Calu3 (cell line): ENCODE data around the gene LSP1. TPM values are rescaled to one million over a fixed set of nuclear protein-coding genes. Genes with fewer than 3 reads are reported as not detected.

Experiments
- BruUV-seq: library from RNA; stranded (reverse); fragments of 400-500 nt; replicated peaks from 2 replicates; lab custom pipeline; 2021; lab: Mats Ljungman, UMichigan
- CTCF ChIA-PET: fragments of 300-600 bp; sonication (Branson Sonifier 250); formaldehyde crosslinking; loops from one replicate; lab custom pipeline; 2022; ENCODE audit warnings: antibody characterized with exemption; lab: Charles Lee
- DNase-seq: peaks from one replicate; pipeline ENCODE4 v3.0.0; 2022
- H3K27ac Mint-ChIP-seq: one replicate; pipeline ENCODE4 v1.8.0; 2022; ENCODE audit warnings: mixed read lengths; ENCODE audit not compliant: unreplicated experiment
- H3K27me3 Mint-ChIP-seq: one replicate; pipeline ENCODE4 v1.8.0; 2022; ENCODE audit warnings: mixed read lengths; ENCODE audit not compliant: unreplicated experiment
- H3K36me3 Mint-ChIP-seq: one replicate; pipeline ENCODE4 v1.8.0; 2022; ENCODE audit warnings: mild to moderate bottlenecking, moderate library complexity, mixed read lengths; ENCODE audit not compliant: insufficient read depth, unreplicated experiment
- H3K4me1 Mint-ChIP-seq: one replicate; pipeline ENCODE4 v1.8.0; 2022; ENCODE audit warnings: mild to moderate bottlenecking, low read depth, mixed read lengths; ENCODE audit not compliant: unreplicated experiment
- H3K4me3 Mint-ChIP-seq: one replicate; pipeline ENCODE4 v1.8.0; 2022; ENCODE audit warnings: mild to moderate bottlenecking, low read depth, moderate library complexity, mixed read lengths; ENCODE audit not compliant: unreplicated experiment
- H3K9me3 Mint-ChIP-seq: one replicate; pipeline ENCODE4 v1.8.0; 2022; ENCODE audit warnings: low read depth, mixed read lengths; ENCODE audit not compliant: unreplicated experiment
- CTCF ChIP-seq: fragments of 200-600 bp; IDR thresholded peaks from one replicate; pipeline ENCODE4 v1.8.0; 2022; ENCODE audit warnings: antibody characterized with exemption; ENCODE audit not compliant: unreplicated experiment
- intact Hi-C: fragments of 100-400 bp; cut with micrococcal nuclease; formaldehyde crosslinking; loops from one replicate; pipeline ENCODE4 v1.10.0; 2022; ENCODE audit not compliant: unreplicated experiment
- total RNA-seq: library from RNA; stranded (reverse); gene quantifications from 2 replicates; pipeline ENCODE4 v1.2.3, GENCODE V29; 2022

The LSP1 gene
- total RNA-seq, 1 experiment from 2014 or later, result not detected

DNA sequence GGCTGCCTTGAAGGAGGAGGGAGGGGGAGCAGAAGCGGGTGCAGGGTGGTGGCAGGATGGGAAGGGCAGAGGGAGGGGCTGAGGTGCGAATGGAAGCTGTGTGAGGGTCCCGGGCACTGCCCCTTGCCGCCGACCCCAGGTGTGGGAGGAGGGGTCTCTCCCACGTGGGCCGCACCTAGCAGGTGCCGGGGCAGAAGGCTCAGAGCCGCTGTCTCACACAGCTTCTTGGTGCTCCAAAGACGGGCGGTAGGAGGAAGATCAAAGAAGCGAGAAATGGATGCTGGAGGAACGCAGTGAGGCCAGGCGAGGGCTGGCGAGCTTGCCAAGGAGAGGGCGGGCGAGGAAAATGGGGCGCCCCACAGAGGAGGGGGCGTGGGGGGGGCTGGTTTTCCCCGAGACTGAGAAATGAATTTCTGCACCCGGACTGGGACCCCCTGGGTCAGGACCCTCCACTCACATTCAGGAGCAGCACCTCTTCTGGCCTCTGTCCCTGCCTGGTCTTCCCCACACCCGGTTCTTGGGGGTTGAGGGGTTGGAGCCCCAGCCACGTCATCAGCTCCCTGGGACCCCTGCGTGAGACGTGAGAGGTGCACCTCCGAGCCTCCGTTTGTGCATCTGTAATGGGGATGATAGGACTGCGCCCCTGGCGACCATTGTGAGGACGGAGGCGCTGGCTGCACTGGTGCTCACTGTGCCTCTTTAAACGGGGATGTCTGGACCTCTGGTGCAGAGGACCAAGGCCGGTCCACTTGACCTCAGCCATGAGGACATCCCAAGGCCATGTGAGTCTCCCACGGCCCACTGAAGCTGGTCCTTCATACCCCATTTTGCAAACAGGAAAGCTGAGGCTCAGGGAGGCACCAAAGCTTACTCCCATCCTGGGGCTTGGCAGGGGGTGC, 16.8 kb downstream of the LSP1 start:
- intact Hi-C loops, result loop anchor here (5.0 kb wide), 1 partner anchor 32 kb away; the partner anchor contains the start of gene TNNI2
- no peak for TF ChIP-seq CTCF
- DNase-seq, result no peak
- no peaks in the 10 kb centered on the region for H3K9me3 Mint-ChIP-seq
- CTCF ChIA-PET, result interaction anchor here (1.6 kb wide), 1 partner anchor 282 kb away, joined by 4 read pairs; no protein-coding TSS in a partner anchor
- peaks cover 60% of the 10 kb centered on the region for H3K27me3 Mint-ChIP-seq
- no TSS peak for BruUV-seq
- H3K4me1 Mint-ChIP-seq, result no peaks in the 10 kb centered on the region
- H3K4me3 Mint-ChIP-seq, result no peak overlapping the region
- H3K36me3 Mint-ChIP-seq, result no peaks in the 10 kb centered on the region
- H3K27ac Mint-ChIP-seq, result no peak overlapping the region

GRCh38 chr11:1870326-1870696, 17.4 kb downstream of the LSP1 start:
- CTCF ChIA-PET, result interaction anchor here (1.6 kb wide), 1 partner anchor 281 kb away, joined by 4 read pairs; no protein-coding TSS in a partner anchor
- H3K4me3 Mint-ChIP-seq, result no peak overlapping the region
- no peak for TF ChIP-seq CTCF
- H3K36me3 Mint-ChIP-seq, result no peaks in the 10 kb centered on the region
- H3K4me1 Mint-ChIP-seq, result no peaks in the 10 kb centered on the region
- BruUV-seq, result no TSS peak
- peaks cover 60% of the 10 kb centered on the region for H3K27me3 Mint-ChIP-seq
- no peak overlapping the region for H3K27ac Mint-ChIP-seq
- no peaks in the 10 kb centered on the region for H3K9me3 Mint-ChIP-seq
- intact Hi-C loops, result loop anchor here (5.0 kb wide), 1 partner anchor 33 kb away; the partner anchor contains the start of gene TNNI2
- DNase-seq, result no peak

GRCh38 chr11:1870721-1871466, 18.0 kb downstream of the LSP1 start:
- peaks cover 60% of the 10 kb centered on the region for H3K27me3 Mint-ChIP-seq
- H3K4me3 Mint-ChIP-seq, result no peak overlapping the region
- no peak for DNase-seq
- H3K36me3 Mint-ChIP-seq, result no peaks in the 10 kb centered on the region
- TF ChIP-seq CTCF, result no peak
- CTCF ChIA-PET, result interaction anchor here (0.6 to 1.6 kb wide), 2 partner anchors 37 to 281 kb away, joined by 3 to 4 read pairs; no protein-coding TSS in a partner anchor
- no TSS peak for BruUV-seq
- no peaks in the 10 kb centered on the region for H3K4me1 Mint-ChIP-seq
- H3K27ac Mint-ChIP-seq, result no peak overlapping the region
- intact Hi-C loops, result loop anchor here (5.0 kb wide), 1 partner anchor 34 kb away; the partner anchor contains the start of gene TNNI2
- no peaks in the 10 kb centered on the region for H3K9me3 Mint-ChIP-seq

GRCh38 chr11:1871531-1871930, 18.6 kb downstream of the LSP1 start:
- DNase-seq, result no peak
- peaks cover 60% of the 10 kb centered on the region for H3K27me3 Mint-ChIP-seq
- no peak overlapping the region for H3K4me3 Mint-ChIP-seq
- H3K9me3 Mint-ChIP-seq, result no peaks in the 10 kb centered on the region
- no peak for TF ChIP-seq CTCF
- no peak overlapping the region for H3K27ac Mint-ChIP-seq
- no peaks in the 10 kb centered on the region for H3K4me1 Mint-ChIP-seq
- CTCF ChIA-PET, result no interaction called here
- peaks cover 6% of the 10 kb centered on the region for H3K36me3 Mint-ChIP-seq
- BruUV-seq, result no TSS peak
- intact Hi-C loops, result loop anchor here (5.0 kb wide), 1 partner anchor 34 kb away; the partner anchor contains the start of gene TNNI2
